ENCODE data around the gene VMP1. TPM values are rescaled to one million over a fixed set of nuclear protein-coding genes. Genes with fewer than 3 reads are reported as not detected.
A peak's percentile ranks its signal among the peaks of the same experiment; 100 is the strongest.

Gene VMP1
- total RNA-seq, 1 experiment from 2014 or later: 83.1 TPM

GRCh38 chr17:59837308-59838051, 130.0 kb downstream of the VMP1 start:
- Histone ChIP-seq H3K56ac (ENCODE audit: insufficient read length, low read depth, low read length) (peak overlapping the region; percentile 77), H3K79me2 (ENCODE audit: insufficient read depth, low read length) (peaks cover 10% of the 10 kb centered on the region; the same call in 1 of the 2 replicates), H3K18ac (ENCODE audit: insufficient read length, low read depth, low read length) (peak overlapping the region; percentile 92), H3K14ac (ENCODE audit: insufficient read depth, low read length) (peak overlapping the region; percentile 97; the same call in 1 of the 2 replicates), H2BK120ac (ENCODE audit: low read depth, low read length, poor library complexity, severe bottlenecking) (peak overlapping the region; percentile 90), H4K8ac (replicated peaks; ENCODE audit: insufficient read length, low read depth, low read length) (no peak overlapping the region), H3K23ac (ENCODE audit: insufficient read length, low read depth, low read length) (no peak overlapping the region), H3K9me3 (ENCODE audit: control insufficient read depth, low read depth, low read length) (no peaks in the 10 kb centered on the region), H2BK12ac (ENCODE audit: insufficient read length, low read depth, low read length) (peak overlapping the region; percentile 39), H3K4me1 (ENCODE audit: insufficient read depth, low read length) (no peaks in the 10 kb centered on the region), H2AK5ac (ENCODE audit: insufficient read length, low read length) (no peak overlapping the region), H3K4me2 (ENCODE audit: insufficient read depth, insufficient read length, low read length) (peak overlapping the region; percentile 90), H3K23me2 (ENCODE audit: insufficient read length, low read depth, low read length, poor library complexity, severe bottlenecking) (peaks cover 3% of the 10 kb centered on the region), H4K20me1 (ENCODE audit: control insufficient read depth, insufficient read depth, insufficient read length) (no peaks in the 10 kb centered on the region), H3K9ac (ENCODE audit: extremely low read depth, insufficient read length, low read length) (peak overlapping the region; percentile 100), H3K27ac (ENCODE audit: insufficient read length, low read depth, low read length) (peak overlapping the region; percentile 90), H4K5ac (ENCODE audit: insufficient read length, low read depth, low read length) (no peak overlapping the region), H2AFZ (ENCODE audit: low read length) (no peak overlapping the region), H3T11ph (ENCODE audit: low read length) (peak overlapping the region; percentile 100), H2BK15ac (ENCODE audit: low read depth, low read length) (no peak overlapping the region), H3K79me1 (ENCODE audit: insufficient read depth, low read depth, low read length, poor library complexity, severe bottlenecking) (no peaks in the 10 kb centered on the region), H2BK20ac (ENCODE audit: low read depth, low read length, poor library complexity, severe bottlenecking) (peak overlapping the region; percentile 97), H4K91ac (ENCODE audit: insufficient read length, low read depth, low read length) (no peak overlapping the region), H2BK5ac (ENCODE audit: insufficient read length, low read length) (peak overlapping the region; percentile 94), H3K4ac (ENCODE audit: low read depth, low read length) (peak overlapping the region; percentile 79; the same call in 1 of the 2 replicates), H3K27me3 (ENCODE audit: insufficient read depth, low read length) (no peaks in the 10 kb centered on the region)
- Mint-ChIP-seq H3K4me1 (peaks cover 29 to 33% of the 10 kb centered on the region in 2 experiments), H3K27me3 (ENCODE audit: low read depth) (no peaks in the 10 kb centered on the region), H3K27ac (peak overlapping the region; percentile 98 to 100 (median 98)), H3K9me3 (no peaks in the 10 kb centered on the region; a peak in 2 of 5 replicates), H3K36me3 (ENCODE audit: insufficient read depth in 1 of 3, low read depth in 3 of 3) (peaks cover 25 to 46% (median 42%) of the 10 kb centered on the region in 3 experiments), H3K4me3 (peak overlapping the region; percentile 89 to 94)
- DNase-seq: peak; percentile 89
- TF ChIP-seq CTCF (conservative IDR thresholded peaks at IDR 0.05): no peak; the same call in 2 of the 3 replicates
- WGBS (ENCODE audit: extremely low coverage, insufficient read length, low lambda C conversion rate): no CpG with 5 or more reads among the region's 8 CpGs

Data from H9 (cell line).